Measurements from ENCODE around the gene MYO1G. TPM values are rescaled to one million over a fixed set of nuclear protein-coding genes. Genes with fewer than 3 reads are reported as not detected.
"Not testable (repeated sequence)": the region's sequence is repeated elsewhere in the genome, so short reads cannot be mapped to it uniquely, and the experiment has no call there.

The MYO1G gene
- total RNA-seq, 1 donor from 2014 or later: 36.3 TPM

- intact Hi-C loops (cut with DNase I): no loop called here
- Histone ChIP-seq H3K27me3 (ENCODE audit: low read depth) (no peaks in the 10 kb centered on the region), H3K9me3 (no peaks in the 10 kb centered on the region), H3K4me1 (peaks cover 8% of the 10 kb centered on the region), H3K36me3 (no peaks in the 10 kb centered on the region), H3K27ac (no peak overlapping the region), H3K4me3 (no peak overlapping the region)
- no peak for ATAC-seq
- TF ChIP-seq CTCF (IDR thresholded peaks at IDR 0.05): no peak
- no peak for DNase-seq
Measured at GRCh38 chr7:44995555-44996493, 17.0 kb upstream of the MYO1G start.

GRCh38 chr7:44994877-44995554 is 16.2 kb upstream of the MYO1G start:
- no peak for TF ChIP-seq CTCF (IDR thresholded peaks at IDR 0.05)
- no peaks in the 10 kb centered on the region for H3K9me3 ChIP-seq
- H3K36me3 ChIP-seq: no peaks in the 10 kb centered on the region
- no peak for ATAC-seq
- peaks cover 6% of the 10 kb centered on the region for H3K4me1 ChIP-seq
- H3K27ac ChIP-seq: no peak overlapping the region
- no peak overlapping the region for H3K4me3 ChIP-seq
- intact Hi-C loops (cut with DNase I): no loop called here
- no peak for DNase-seq
- H3K27me3 ChIP-seq (ENCODE audit: low read depth): no peaks in the 10 kb centered on the region

GRCh38 chr7:44992004-44992795 is 13.4 kb upstream of the MYO1G start:
- H3K36me3 ChIP-seq; ATAC-seq; DNase-seq; intact Hi-C loops (cut with DNase I); H3K9me3 ChIP-seq; H3K27me3 ChIP-seq (ENCODE audit: low read depth); H3K27ac ChIP-seq; H3K4me3 ChIP-seq; H3K4me1 ChIP-seq: not testable (repeated sequence)

DNA sequence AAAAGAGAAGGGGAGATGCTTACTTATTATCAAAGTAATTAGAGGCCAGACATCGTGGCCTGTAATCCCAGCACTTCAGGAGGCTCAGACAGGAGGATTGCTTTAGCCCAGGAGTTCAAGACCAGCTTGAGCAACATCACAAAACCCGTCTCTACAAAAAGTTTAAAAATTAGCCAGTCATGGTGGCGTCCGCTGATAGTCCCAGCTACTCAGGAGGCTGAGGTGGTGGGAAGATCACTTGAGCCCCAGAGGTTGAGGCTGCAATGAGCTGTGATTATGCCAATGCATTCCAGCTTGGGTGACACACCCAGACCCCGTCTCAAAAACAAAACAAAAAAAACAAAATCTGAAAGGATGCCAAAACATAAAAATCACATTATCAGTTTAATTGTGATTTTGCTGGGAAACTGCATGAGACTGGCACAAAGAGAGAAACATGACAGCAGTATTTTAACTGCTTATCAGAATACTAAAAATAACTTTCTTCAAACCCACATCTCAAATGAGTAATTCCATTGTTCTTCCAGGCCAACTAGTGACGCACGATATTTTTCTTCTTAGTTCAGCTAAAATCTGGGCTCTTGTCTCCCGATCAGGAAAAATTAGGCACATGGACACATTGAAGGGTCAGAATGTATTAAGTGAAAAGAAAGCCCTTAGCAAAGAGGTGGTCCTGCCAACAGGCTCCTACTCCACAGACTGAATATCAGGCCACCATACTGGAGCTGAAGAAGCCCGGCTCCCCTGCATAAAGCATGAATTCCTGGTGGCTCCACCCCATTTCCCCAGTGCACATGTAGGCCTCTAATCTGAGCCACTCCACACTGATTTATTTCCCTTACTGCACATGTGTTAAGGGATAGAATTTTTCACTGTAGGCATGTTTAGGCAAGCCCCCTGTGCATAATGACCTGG is 11.6 kb upstream of the MYO1G start:
- Histone ChIP-seq H3K4me1 (peaks cover 17% of the 10 kb centered on the region), H3K27me3 (ENCODE audit: low read depth) (no peaks in the 10 kb centered on the region), H3K36me3 (peaks cover 5% of the 10 kb centered on the region), H3K9me3 (no peaks in the 10 kb centered on the region), H3K4me3 (no peak overlapping the region), H3K27ac (no peak overlapping the region)
- ATAC-seq: no peak
- intact Hi-C loops (cut with DNase I): no loop called here
- DNase-seq: no peak
- no peak for TF ChIP-seq CTCF (IDR thresholded peaks at IDR 0.05)

DNA sequence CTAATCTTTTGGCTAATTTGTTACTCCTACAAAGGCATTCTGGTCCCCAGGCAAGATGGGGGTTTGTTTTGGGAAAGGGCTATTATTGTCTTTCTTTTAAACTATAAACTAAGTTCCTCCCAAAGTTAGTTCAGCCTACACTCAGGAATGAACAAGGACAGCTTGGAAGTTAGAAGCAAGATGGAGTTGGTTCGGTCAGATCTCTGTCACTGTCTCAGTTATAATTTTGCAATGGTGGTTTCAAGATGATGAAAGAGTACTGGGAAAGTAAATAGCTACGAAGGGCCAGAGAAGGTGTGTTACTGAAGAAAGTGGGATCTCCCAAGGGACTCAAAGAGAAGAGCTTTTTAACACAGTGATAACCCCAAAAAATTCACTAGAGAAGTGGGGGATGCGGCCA is 10.3 kb upstream of the MYO1G start:
- TF ChIP-seq CTCF (IDR thresholded peaks at IDR 0.05): no peak
- Histone ChIP-seq H3K4me1 (peaks cover 26% of the 10 kb centered on the region), H3K36me3 (peaks cover 18% of the 10 kb centered on the region), H3K4me3 (no peak overlapping the region), H3K27ac (no peak overlapping the region), H3K27me3 (ENCODE audit: low read depth) (no peaks in the 10 kb centered on the region), H3K9me3 (no peaks in the 10 kb centered on the region)
- intact Hi-C loops (cut with DNase I): no loop called here
- DNase-seq: no peak
- no peak for ATAC-seq

Measured in lower lobe of right lung (tissue), 2 donors.